SK-N-SH treated with all-trans-retinoic acid at 6 μM for 48 hours (cell line): Measurements from ENCODE around the gene MEIKIN.

Source experiments
- ARNTL ChIP-seq: fragments of 450-650 bp; formaldehyde crosslinking; IDR thresholded peaks from 2 replicates; pipeline ENCODE4 v1.5.0; 2020; ENCODE audit warnings: low read depth, mild to moderate bottlenecking, moderate library complexity, borderline replicate concordance
- BACH2 ChIP-seq: fragments of 250-450 bp; sonication (Bioruptor Pico); IDR thresholded peaks from 2 replicates; pipeline ENCODE4 v1.9.0; 2021; ENCODE audit warnings: mild to moderate bottlenecking, borderline replicate concordance
- CREB5 ChIP-seq: fragments of 250-450 bp; sonication (Bioruptor Pico); IDR thresholded peaks from 2 replicates; pipeline ENCODE4 v1.5.1; 2020; ENCODE audit warnings: low read depth, mild to moderate bottlenecking, moderate library complexity
- CSDC2 ChIP-seq: fragments of 250-450 bp; sonication (Bioruptor Pico); IDR thresholded peaks from 2 replicates; pipeline ENCODE4 v1.5.0; 2020; ENCODE audit warnings: mild to moderate bottlenecking, moderate library complexity
- CSRNP3 ChIP-seq: fragments of 250-450 bp; sonication (Bioruptor Pico); IDR thresholded peaks from 2 replicates; pipeline ENCODE4 v1.5.1; 2021; ENCODE audit warnings: mild to moderate bottlenecking, moderate library complexity
- ESRRG ChIP-seq: fragments of 250-450 bp; sonication (Bioruptor Pico); IDR thresholded peaks from 2 replicates; pipeline ENCODE4 v1.6.1; 2021; ENCODE audit warnings: mild to moderate bottlenecking
- GLIS3 ChIP-seq: fragments of 250-450 bp; sonication (Bioruptor Pico); IDR thresholded peaks from 2 replicates; pipeline ENCODE4 v1.5.0; 2020; ENCODE audit warnings: mild to moderate bottlenecking, moderate library complexity
- PATZ1 ChIP-seq: fragments of 250-450 bp; sonication (Bioruptor Pico); IDR thresholded peaks from 2 replicates; pipeline ENCODE4 v1.8.0; 2020; ENCODE audit warnings: mild to moderate bottlenecking, moderate library complexity, borderline replicate concordance
- PPARA ChIP-seq: fragments of 250-450 bp; sonication (Bioruptor Pico); IDR thresholded peaks from 2 replicates; pipeline ENCODE4 v1.5.0; 2020; ENCODE audit warnings: mild to moderate bottlenecking, borderline replicate concordance
- RARB ChIP-seq: fragments of 250-450 bp; sonication (Bioruptor Pico); IDR thresholded peaks from 2 replicates; pipeline ENCODE4 v1.8.0; 2021; ENCODE audit warnings: mild to moderate bottlenecking, moderate library complexity
- TOX ChIP-seq: fragments of 250-450 bp; sonication (Bioruptor Pico); IDR thresholded peaks from 2 replicates; pipeline ENCODE4 v1.8.0; 2021; ENCODE audit warnings: mild to moderate bottlenecking, moderate library complexity, borderline replicate concordance
- TSHZ2 ChIP-seq: fragments of 250-450 bp; sonication (Bioruptor Pico); IDR thresholded peaks from 2 replicates; pipeline ENCODE4 v1.5.0; 2020; ENCODE audit warnings: mild to moderate bottlenecking, moderate library complexity
- ZC3H10 ChIP-seq: fragments of 250-450 bp; sonication (Bioruptor Pico); IDR thresholded peaks from 2 replicates; pipeline ENCODE4 v1.5.1; 2021; ENCODE audit warnings: mild to moderate bottlenecking, moderate library complexity
- ZNF565 ChIP-seq: fragments of 450-650 bp; formaldehyde crosslinking; conservative IDR thresholded peaks from 2 replicates; pipeline ENCODE4 v1.5.0; 2020; ENCODE audit warnings: low read depth, mild to moderate bottlenecking, moderate library complexity

GRCh38 chr5:131945551-131946168, at the start of gene MEIKIN:
- TF ChIP-seq ESRRG (CRISPR knock-in tag) (no peak), PATZ1 (CRISPR knock-in tag) (no peak), PPARA (CRISPR knock-in tag) (no peak), TOX (CRISPR knock-in tag) (no peak), GLIS3 (CRISPR knock-in tag) (no peak), BACH2 (CRISPR knock-in tag) (no peak), CREB5 (CRISPR knock-in tag) (no peak), RARB (no peak), ZC3H10 (CRISPR knock-in tag) (no peak), TSHZ2 (no peak), CSRNP3 (CRISPR knock-in tag) (no peak), ZNF565 (CRISPR knock-in tag) (no peak), ARNTL (CRISPR knock-in tag) (no peak), CSDC2 (CRISPR knock-in tag) (no peak)
